GM21528 (cell line): ENCODE measurements around the gene CENPU.
"Not testable (repeated sequence)": the region's sequence is repeated elsewhere in the genome, so short reads cannot be mapped to it uniquely, and the experiment has no call there.

Experiments used
- ATAC-seq: cut with Tn5 transposase; IDR thresholded peaks from one replicate; pipeline ENCODE4 v1.9.1; 2021; ENCODE audit warnings: mild to moderate bottlenecking, moderate library complexity; ENCODE audit not compliant: unreplicated experiment, low FRiP score

The CENPU gene

GRCh38 chr4:184668511-184669114, 65.3 kb downstream of the CENPU start:
- ATAC-seq, result no peak

DNA sequence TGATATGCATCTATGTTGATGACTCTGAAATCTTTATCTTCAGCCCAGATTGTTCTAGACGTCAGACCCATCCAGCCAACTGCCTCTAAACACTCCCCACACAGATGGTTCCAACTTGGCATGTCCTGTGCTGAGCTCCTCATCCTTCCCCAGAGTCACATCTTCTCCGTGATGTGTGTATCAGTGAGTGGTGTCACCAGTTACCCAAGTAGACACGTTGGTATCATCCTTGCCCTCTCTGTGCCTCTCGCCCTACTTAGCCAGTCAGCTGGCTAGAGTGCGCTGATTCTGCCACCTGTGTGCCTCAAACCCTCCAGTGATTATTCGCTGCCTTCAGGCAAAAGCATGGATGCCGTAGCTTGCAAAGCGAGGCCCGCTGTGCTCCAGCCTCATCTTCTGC, 65.8 kb downstream of the CENPU start:
- no peak for ATAC-seq

- ATAC-seq, result no peak
These were observed 67.2 kb downstream of the CENPU start for GRCh38 chr4:184666670-184667069.

GRCh38 chr4:184664445-184665210, 69.3 kb downstream of the CENPU start:
- no peak for ATAC-seq

DNA sequence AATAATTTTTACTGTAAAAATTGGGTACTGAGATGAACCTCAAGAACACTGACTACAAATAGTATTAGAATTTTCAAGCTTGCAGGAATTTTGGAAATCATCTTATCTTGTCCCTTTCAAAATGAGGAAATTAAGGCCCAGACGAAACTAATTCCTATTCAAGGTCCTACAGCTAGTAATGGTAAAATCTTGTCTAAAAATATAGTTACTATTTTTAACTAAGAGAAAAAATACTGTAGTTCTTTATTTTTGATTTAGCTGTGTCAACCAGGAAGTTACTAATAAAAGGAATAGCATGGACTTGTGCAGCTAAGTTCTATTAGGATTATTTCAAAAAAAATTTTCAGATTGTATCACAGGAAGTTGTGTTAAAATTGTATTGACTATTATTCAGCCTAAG, 71.7 kb downstream of the CENPU start:
- ATAC-seq, result no peak

DNA sequence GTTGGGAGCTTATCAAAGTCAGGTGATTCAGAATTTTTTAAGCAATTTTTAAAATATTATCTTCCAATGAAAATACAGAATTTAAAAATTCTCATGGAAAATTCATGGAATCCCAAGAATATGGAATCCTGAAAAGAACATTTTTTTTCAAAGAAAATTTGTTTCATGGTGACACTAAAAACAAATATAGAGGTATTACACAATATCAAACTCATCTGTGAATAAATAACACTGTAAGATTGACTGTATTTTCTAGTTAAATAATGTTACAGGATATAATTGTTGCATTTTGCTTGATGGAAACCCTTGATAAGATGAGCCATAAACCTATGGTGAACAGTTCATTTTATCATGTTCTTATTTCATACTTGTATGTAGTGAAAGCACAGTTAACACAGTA, 72.9 kb downstream of the CENPU start:
- ATAC-seq, result no peak

DNA sequence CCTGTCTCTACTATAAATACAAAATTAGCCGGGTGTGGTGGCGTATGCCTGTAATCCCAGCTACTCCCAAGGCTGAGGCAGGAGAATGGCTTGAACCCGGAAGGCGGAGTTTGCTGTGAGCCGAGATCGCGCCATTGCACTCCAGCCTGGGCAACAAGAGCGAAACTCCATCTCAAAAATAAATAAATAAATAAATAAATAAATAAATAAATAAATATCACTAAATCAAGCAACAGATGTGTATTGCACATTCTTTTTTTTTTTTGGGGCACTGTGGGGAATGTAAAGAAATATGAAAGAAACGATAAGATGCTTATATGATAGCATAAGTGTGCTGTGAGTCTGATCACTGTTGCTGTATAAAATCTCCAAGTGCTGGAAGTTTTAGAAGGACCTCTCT, 76.1 kb downstream of the CENPU start:
- not testable (repeated sequence) for ATAC-seq

- ATAC-seq, result no peak
These were observed 76.8 kb downstream of the CENPU start for GRCh38 chr4:184657144-184657543.

- ATAC-seq, result no peak
These were observed 77.7 kb downstream of the CENPU start for GRCh38 chr4:184655889-184656869.

- ATAC-seq, result no peak
These were observed 80.2 kb downstream of the CENPU start for GRCh38 chr4:184653650-184654049.

- ATAC-seq, result not testable (repeated sequence)
These were observed 81.2 kb downstream of the CENPU start for GRCh38 chr4:184652681-184653080.

GRCh38 chr4:184651899-184652298, 82.0 kb downstream of the CENPU start:
- ATAC-seq, result no peak

GRCh38 chr4:184649971-184650855, 83.7 kb downstream of the CENPU start:
- peak; percentile 19 for ATAC-seq

DNA sequence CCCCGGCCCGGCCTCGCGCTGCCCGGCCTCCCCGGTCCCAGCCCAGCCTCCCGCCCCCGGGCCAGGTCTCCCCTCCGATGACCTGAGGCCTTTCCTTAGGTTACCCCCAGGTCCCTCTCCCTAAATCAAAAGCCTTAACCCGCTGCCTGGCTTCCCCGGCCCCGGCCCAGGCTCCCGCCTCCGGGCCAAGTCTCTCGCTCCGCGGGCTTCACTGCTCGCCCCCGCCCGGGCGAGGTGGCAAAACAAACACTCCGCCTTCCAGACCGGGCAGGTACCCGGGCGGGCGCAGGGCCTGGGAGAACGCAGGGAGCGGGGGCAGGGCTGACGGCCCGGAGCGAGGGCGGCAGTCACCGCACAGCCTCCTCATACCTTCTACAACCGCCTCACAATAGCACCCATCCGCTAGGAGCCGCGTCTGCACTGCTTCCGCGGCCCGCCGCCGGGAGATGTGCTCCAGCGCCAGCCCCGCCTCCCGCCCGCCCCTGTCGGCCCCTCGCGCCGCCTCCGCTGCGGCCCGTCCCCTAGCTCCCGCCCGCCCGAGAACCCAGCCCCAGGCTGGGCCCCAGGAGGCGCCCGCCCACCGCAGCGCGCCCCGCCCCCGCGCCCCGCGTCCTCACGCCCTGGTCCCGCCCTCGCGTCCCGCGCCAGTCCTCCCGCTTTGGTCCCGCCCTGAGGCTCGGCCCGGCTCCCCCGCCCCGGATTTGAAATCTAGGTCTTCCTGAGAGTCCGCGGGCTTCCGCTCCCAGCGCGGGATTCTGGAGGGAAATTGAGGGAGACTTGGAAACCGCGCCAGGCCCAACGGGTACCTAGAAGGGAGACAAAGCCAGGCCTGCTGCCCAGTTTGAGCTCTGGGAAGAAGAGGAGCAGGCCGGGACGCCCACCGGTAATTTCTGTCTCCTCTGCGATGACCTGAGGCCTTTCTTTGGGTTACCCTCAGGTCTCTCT, 84.6 kb downstream of the CENPU start, which contains the start of the genes CASP3 and PRIMPOL:
CASP3 (minus strand) TSS at position 422 of the 945 bp plus-strand sequence. CDS start 10,994 bp downstream, outside the sequence.
PRIMPOL (plus strand) TSS at position 713 of the 945 bp plus-strand sequence. CDS start 7,403 bp downstream, outside the sequence.
- peak; percentile 85 for ATAC-seq

DNA sequence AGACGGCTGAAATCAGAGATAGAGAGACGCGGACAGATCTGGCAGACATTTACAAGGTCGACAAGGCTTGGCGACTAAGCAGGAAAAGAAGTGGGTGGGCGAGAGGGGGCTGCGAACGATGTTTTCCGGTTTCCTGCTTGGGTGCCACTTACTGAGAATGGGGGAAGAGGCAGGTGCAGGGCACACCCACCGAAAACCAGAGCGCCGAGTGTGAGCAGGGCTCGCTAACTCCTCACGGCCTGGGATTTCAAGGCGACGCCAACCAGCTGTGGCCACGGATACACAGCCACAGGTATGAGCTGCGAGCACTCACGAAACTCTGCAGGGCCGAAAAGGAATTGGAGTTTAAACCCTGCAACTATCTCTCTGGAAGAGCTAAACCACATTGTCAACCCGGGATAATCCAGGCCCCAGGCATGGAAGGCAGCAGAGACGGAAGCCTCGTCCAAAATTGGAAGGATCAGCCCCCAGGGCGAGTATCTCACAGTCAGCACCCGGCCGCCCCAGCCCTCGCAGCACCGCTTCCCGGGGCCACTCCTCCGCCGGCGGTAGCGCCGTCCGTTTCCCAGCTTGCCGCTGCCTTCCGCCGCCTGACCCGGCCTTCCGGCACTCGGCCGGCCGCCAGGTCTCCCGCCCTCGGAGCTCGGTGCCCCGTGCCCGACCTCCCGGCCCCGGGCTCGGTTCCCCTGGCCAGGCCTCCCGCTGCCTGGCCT, 85.4 kb downstream of the CENPU start:
- peak; percentile 47 for ATAC-seq

DNA sequence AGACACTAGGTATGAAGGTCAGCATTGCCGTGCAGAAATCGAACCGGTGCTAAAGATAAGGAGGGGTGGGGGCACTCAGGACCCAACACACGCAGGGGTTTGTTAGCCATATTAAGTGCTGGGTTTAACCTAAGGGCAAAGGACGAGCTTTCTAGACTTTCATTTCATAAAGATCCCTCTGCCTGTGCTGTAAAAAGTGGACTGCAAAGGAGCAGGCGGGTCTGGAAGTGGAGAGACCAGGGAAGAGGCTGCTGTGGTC, 85.9 kb downstream of the CENPU start:
- no peak for ATAC-seq

DNA sequence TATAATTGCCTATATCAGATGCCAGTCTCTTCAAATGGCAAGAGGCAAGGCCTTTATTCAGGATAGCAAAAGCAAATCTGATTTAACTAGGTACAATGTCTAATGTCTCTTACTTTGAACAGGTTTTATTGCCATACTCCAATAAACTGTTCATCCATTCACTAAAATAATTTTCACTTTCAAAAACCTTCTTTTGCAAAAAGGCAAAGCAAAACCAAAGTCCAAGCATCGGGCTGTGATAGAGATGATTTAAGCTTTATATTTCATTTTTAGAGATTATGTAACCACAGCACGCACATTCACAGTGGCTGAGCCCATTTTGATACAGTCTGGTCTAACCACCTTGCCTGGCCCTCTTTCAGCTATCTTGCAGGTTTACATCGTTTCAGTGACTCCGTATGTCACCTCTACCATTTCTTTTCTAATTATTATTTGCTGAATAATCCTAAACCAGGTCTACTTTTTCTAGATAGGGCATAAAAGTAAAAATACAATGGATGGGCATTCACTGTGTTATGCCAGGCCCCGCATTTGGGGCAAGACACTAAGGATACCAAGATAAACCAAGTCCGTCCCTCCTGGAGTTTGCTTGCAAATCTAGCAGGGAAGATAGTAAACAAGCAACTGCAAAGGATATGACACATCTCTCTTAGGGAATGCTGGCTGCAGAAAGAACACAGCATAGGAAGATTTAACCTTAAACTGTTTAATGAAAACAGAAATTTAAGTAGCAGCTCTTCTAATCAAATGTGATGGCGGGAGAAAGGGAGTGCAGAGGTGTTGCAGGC, 86.4 kb downstream of the CENPU start:
- no peak for ATAC-seq
